HEK293 (cell line): ENCODE measurements around the gene TTC27.

ENCODE experiments used
- CTCF ChIA-PET: fragments of 350-600 bp; formaldehyde crosslinking; extraction: SDS; loops from one replicate; lab custom pipeline; 2021; ENCODE audit warnings: antibody characterized with exemption; lab: Yijun Ruan, JAX
- POLR2A ChIA-PET: fragments of 300-600 bp; formaldehyde crosslinking; extraction: SDS; loops from one replicate; lab custom pipeline; 2020; ENCODE audit warnings: antibody characterized with exemption, inconsistent platforms; lab: Yijun Ruan, JAX
- H3K27ac ChIP-seq: fragments of 200-500 bp; sonication (Bioruptor generic); 2 replicates; pipeline ENCODE4 v1.5.1; 2014; ENCODE audit warnings: low read depth, low read length, control low read depth, inconsistent platforms; ENCODE audit errors: extremely low read depth
- H3K36me3 ChIP-seq, 2 experiments: fragments of 200-500 bp in 1 of 2; sonication (Bioruptor generic) in 1 of 2; 1 replicate in 1 of 2; 2 replicates in 1 of 2; pipeline ENCODE4 v1.5.1; 2014 to 2017; ENCODE audit warnings: inconsistent platforms in 2 of 2, low read length in 2 of 2; ENCODE audit not compliant: control insufficient read depth in 2 of 2, insufficient read depth in 1 of 2
- H3K4me1 ChIP-seq: fragments of 200-500 bp; sonication (Bioruptor generic); 2 replicates; pipeline ENCODE4 v1.5.1; 2014; ENCODE audit warnings: mild to moderate bottlenecking, low read length, inconsistent platforms; ENCODE audit not compliant: control insufficient read depth, insufficient read depth
- H3K4me3 ChIP-seq: 2 replicates; pipeline ENCODE4 v1.5.1; 2011; ENCODE audit warnings: low read depth, mild to moderate bottlenecking, control low read depth, low read length, moderate library complexity
- H3K9me3 ChIP-seq: fragments of 200-500 bp; sonication (Bioruptor generic); 2 replicates; pipeline ENCODE4 v1.5.1; 2014; ENCODE audit warnings: low read depth, low read length, inconsistent platforms; ENCODE audit not compliant: control insufficient read depth, insufficient read depth
- BCL11B ChIP-seq: fragments of 450-650 bp; formaldehyde crosslinking; IDR thresholded peaks from 2 replicates; pipeline ENCODE4 v1.5.1; 2016; ENCODE audit warnings: low read depth, missing biosample characterization, missing genetic modification characterization
- KLF8 ChIP-seq: fragments of 450-650 bp; formaldehyde crosslinking; IDR thresholded peaks from 2 replicates; pipeline ENCODE4 v1.5.1; 2016; ENCODE audit warnings: missing biosample characterization, missing genetic modification characterization
- PRDM1 ChIP-seq: fragments of 450-650 bp; formaldehyde crosslinking; IDR thresholded peaks from 2 replicates; pipeline ENCODE4; 2016; ENCODE audit warnings: missing biosample characterization, missing genetic modification characterization
- SETDB1 ChIP-seq: IDR thresholded peaks from one replicate; pipeline ENCODE4 v1.6.1; 2017; ENCODE audit warnings: mild to moderate bottlenecking, low read length, moderate library complexity, mixed read lengths; ENCODE audit not compliant: insufficient read length
- YY1 ChIP-seq: fragments of 450-650 bp; formaldehyde crosslinking; IDR thresholded peaks from 2 replicates; pipeline ENCODE4 v1.5.1; 2018; ENCODE audit warnings: missing biosample characterization, missing genetic modification characterization
- YY2 ChIP-seq: fragments of 450-650 bp; formaldehyde crosslinking; IDR thresholded peaks from 2 replicates; pipeline ENCODE4 v1.5.1; 2016; ENCODE audit warnings: missing biosample characterization, missing genetic modification characterization
- ZFHX2 ChIP-seq: fragments of 450-650 bp; formaldehyde crosslinking; conservative IDR thresholded peaks from 2 replicates; pipeline ENCODE4 v1.5.1; 2016; ENCODE audit warnings: missing biosample characterization, missing genetic modification characterization
- ZFP3 ChIP-seq: fragments of 450-650 bp; formaldehyde crosslinking; IDR thresholded peaks from 2 replicates; pipeline ENCODE4 v1.5.1; 2016; ENCODE audit warnings: low read depth, missing biosample characterization, missing genetic modification characterization
- ZFP37 ChIP-seq: fragments of 450-650 bp; formaldehyde crosslinking; IDR thresholded peaks from 2 replicates; pipeline ENCODE4 v1.5.1; 2016; ENCODE audit warnings: missing biosample characterization, missing genetic modification characterization
- ZNF146 ChIP-seq: fragments of 450-650 bp; formaldehyde crosslinking; IDR thresholded peaks from 2 replicates; pipeline ENCODE4 v1.5.1; 2016; ENCODE audit warnings: missing biosample characterization, missing genetic modification characterization
- ZNF169 ChIP-seq: fragments of 450-650 bp; formaldehyde crosslinking; IDR thresholded peaks from 2 replicates; pipeline ENCODE4 v1.5.1; 2016; ENCODE audit warnings: missing biosample characterization, missing genetic modification characterization
- ZNF174 ChIP-seq: fragments of 450-650 bp; formaldehyde crosslinking; IDR thresholded peaks from 2 replicates; pipeline ENCODE4 v1.5.0; 2017; ENCODE audit warnings: missing biosample characterization, mild to moderate bottlenecking, missing genetic modification characterization
- ZNF19 ChIP-seq: fragments of 450-650 bp; formaldehyde crosslinking; IDR thresholded peaks from 2 replicates; pipeline ENCODE4; 2016; ENCODE audit warnings: missing biosample characterization, missing genetic modification characterization, low read depth
- ZNF354C ChIP-seq: fragments of 450-650 bp; formaldehyde crosslinking; IDR thresholded peaks from 2 replicates; pipeline ENCODE4 v1.5.1; 2016; ENCODE audit warnings: missing biosample characterization, missing genetic modification characterization, low read depth, borderline replicate concordance
- ZNF501 ChIP-seq: fragments of 450-650 bp; formaldehyde crosslinking; IDR thresholded peaks from 2 replicates; pipeline ENCODE4 v1.5.1; 2016; ENCODE audit warnings: missing biosample characterization, missing genetic modification characterization
- ZNF544 ChIP-seq: fragments of 450-650 bp; formaldehyde crosslinking; IDR thresholded peaks from 2 replicates; pipeline ENCODE4 v1.5.0; 2017; ENCODE audit warnings: missing biosample characterization, missing genetic modification characterization
- ZNF792 ChIP-seq: fragments of 450-650 bp; formaldehyde crosslinking; IDR thresholded peaks from 2 replicates; pipeline ENCODE4 v1.5.1; 2016; ENCODE audit warnings: missing biosample characterization, missing genetic modification characterization
- TF ChIP-seq, protein P1 (sequence below): fragments of 450-650 bp; formaldehyde crosslinking; IDR thresholded peaks from 2 replicates; pipeline ENCODE4 v1.5.1; 2016; ENCODE audit warnings: missing biosample characterization, missing genetic modification characterization
- TF ChIP-seq, protein P2 (sequence below): fragments of 450-650 bp; formaldehyde crosslinking; IDR thresholded peaks from 2 replicates; pipeline ENCODE4 v1.5.0; 2017; ENCODE audit warnings: missing biosample characterization, missing genetic modification characterization, borderline replicate concordance
- TF ChIP-seq, protein P3 (sequence below): fragments of 450-650 bp; formaldehyde crosslinking; IDR thresholded peaks from 2 replicates; pipeline ENCODE4 v1.5.1; 2016; ENCODE audit warnings: missing biosample characterization, missing genetic modification characterization
- TF ChIP-seq, protein P4 (sequence below): fragments of 450-650 bp; formaldehyde crosslinking; IDR thresholded peaks from 2 replicates; pipeline ENCODE4 v1.5.1; 2016; ENCODE audit warnings: missing biosample characterization, missing genetic modification characterization

TTC27 gene

DNA sequence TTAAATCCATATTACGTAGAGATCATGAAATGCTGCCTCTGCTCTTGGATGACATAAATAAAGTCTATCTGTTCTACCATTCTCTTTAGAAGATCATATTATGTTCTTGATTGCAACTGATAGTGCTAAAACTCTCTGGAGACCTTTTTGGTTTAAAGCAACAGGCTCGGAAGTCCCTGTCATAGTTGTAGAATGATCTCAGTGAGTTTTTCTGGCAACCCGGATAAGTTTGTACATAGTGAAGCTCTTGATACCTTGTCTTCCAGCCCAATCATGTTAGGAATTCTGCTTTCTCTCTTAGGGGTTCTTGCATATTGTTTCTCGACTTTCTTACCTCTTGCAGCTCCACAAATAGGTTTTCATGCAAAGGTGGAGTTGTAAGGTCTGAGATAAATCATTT is 156.1 kb downstream of the TTC27 start:
- H3K4me3 ChIP-seq, result no peak overlapping the region
- no peak overlapping the region for H3K27ac ChIP-seq
- CTCF ChIA-PET, result interaction anchor here (0.6 to 1.2 kb wide), 5 partner anchors 10 to 377 kb away, joined by 3 to 6 read pairs (median 3); no protein-coding TSS in a partner anchor
- no peak for TF ChIP-seq ZNF146 (tag by site-specific recombination)
- TF ChIP-seq ZNF19 (tag by site-specific recombination), result no peak
- no peak for TF ChIP-seq ZFHX2 (tag by site-specific recombination)
- TF ChIP-seq ZNF792 (tag by site-specific recombination), result no peak
- TF ChIP-seq ZFP37 (tag by site-specific recombination), result no peak
- no peak for TF ChIP-seq YY2
- peaks cover 0 to 3% of the 10 kb centered on the region in 2 experiments; a peak in 2 of 3 replicates for H3K36me3 ChIP-seq
- H3K4me1 ChIP-seq, result no peaks in the 10 kb centered on the region
- POLR2A ChIA-PET, result no interaction called here
- H3K9me3 ChIP-seq, result no peaks in the 10 kb centered on the region; the same call in 1 of the 2 replicates

DNA sequence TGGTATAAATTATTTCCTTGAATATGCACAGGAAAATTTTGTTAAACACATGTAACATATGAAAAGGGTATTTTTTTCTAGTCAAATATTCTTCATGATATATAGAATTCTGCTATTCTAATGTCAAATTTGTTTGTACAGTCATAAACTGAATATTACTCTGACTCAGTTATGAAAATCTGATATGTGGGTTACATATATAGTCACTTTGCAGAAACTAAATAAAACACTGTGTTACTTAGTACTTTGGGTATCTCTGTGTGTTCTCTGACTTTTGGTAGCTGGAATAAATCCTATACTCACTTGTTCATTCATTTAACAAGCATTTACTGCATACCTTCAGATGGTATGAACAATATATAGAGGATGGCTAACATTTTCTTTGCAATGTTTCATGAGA is 159.4 kb downstream of the TTC27 start:
- TF ChIP-seq ZFP3 (no peak), ZNF354C (tag by site-specific recombination) (no peak), SETDB1 (no peak), ZNF501 (no peak), ZNF174 (tag by site-specific recombination) (no peak)
- TF ChIP-seq, protein P1, sequence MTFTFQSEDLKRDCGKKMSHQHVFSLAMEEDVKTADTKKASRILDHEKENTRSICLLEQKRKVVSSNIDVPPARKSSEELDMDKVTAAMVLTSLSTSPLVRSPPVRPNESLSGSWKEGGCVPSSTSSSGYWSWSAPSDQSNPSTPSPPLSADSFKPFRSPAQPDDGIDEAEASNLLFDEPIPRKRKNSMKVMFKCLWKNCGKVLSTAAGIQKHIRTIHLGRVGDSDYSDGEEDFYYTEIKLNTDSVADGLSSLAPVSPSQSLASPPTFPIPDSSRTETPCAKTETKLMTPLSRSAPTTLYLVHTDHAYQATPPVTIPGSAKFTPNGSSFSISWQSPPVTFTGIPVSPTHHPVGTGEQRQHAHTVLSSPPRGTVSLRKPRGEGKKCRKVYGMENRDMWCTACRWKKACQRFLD (tag by site-specific recombination), result no peak
- TF ChIP-seq, all 188 proteins: peak for 0
- ChIA-PET CTCF (interaction anchor here (0.6 to 1.0 kb wide), 3 partner anchors 12 to 796 kb away, joined by 3 to 4 read pairs (median 3); no protein-coding TSS in a partner anchor), POLR2A (no interaction called here)
- Histone ChIP-seq H3K27ac (no peak overlapping the region), H3K4me1 (no peaks in the 10 kb centered on the region), H3K4me3 (no peak overlapping the region), H3K36me3 (peaks cover 0 to 3% of the 10 kb centered on the region in 2 experiments; a peak in 1 of 3 replicates), H3K9me3 (no peaks in the 10 kb centered on the region)

DNA sequence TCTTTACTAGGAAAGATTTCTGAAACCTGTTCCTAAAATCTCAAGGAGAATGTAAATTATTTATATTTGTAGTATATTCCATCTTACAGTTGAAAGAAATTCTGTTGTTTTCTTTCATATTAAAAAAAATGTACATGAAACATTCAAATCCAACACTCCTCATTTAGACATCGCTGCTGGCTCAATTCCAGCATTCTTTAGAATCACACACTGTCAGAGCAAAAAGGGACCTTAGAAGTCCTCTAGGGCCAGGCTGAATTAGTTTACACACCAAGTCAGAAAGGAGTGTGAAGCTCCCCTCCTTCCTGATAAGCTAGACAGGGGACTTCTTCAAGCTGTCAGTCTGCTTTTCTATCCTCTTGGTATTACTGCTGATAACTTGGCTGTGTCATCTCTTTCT is 160.3 kb downstream of the TTC27 start:
- no peak for TF ChIP-seq BCL11B (tag by site-specific recombination)
- TF ChIP-seq, protein P2, sequence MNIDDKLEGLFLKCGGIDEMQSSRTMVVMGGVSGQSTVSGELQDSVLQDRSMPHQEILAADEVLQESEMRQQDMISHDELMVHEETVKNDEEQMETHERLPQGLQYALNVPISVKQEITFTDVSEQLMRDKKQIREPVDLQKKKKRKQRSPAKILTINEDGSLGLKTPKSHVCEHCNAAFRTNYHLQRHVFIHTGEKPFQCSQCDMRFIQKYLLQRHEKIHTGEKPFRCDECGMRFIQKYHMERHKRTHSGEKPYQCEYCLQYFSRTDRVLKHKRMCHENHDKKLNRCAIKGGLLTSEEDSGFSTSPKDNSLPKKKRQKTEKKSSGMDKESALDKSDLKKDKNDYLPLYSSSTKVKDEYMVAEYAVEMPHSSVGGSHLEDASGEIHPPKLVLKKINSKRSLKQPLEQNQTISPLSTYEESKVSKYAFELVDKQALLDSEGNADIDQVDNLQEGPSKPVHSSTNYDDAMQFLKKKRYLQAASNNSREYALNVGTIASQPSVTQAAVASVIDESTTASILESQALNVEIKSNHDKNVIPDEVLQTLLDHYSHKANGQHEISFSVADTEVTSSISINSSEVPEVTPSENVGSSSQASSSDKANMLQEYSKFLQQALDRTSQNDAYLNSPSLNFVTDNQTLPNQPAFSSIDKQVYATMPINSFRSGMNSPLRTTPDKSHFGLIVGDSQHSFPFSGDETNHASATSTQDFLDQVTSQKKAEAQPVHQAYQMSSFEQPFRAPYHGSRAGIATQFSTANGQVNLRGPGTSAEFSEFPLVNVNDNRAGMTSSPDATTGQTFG (tag by site-specific recombination), result no peak
- Histone ChIP-seq H3K4me1 (no peaks in the 10 kb centered on the region), H3K36me3 (peaks cover 0 to 2% of the 10 kb centered on the region in 2 experiments; a peak in 1 of 3 replicates), H3K27ac (no peak overlapping the region), H3K9me3 (no peaks in the 10 kb centered on the region), H3K4me3 (no peak overlapping the region)
- POLR2A ChIA-PET, result no interaction called here
- CTCF ChIA-PET, result interaction anchor here (0.9 kb wide), 1 partner anchor 106 kb away, joined by 3 read pairs; no protein-coding TSS in a partner anchor

DNA sequence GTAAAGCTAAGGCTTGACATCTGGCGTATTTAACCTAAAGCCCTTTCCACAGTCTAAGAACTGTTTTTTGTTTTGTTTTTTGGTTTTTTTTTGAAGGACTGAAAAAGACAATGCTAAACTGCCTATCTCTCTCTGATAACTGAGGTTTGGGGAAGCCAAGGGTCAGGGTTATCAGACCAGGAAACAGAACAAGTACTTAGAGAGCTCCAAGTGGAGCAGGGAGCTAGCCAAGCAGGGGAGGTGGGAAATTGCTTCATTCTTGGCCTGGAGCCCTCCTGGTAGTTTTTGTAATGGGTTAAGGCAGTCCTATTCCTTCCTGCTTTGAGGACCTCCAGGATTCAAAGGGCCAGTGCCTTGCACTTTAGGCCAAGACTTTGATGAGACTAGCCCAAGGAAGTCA is 164.6 kb downstream of the TTC27 start:
- Histone ChIP-seq H3K36me3 (no peaks in the 10 kb centered on the region), H3K4me1 (no peaks in the 10 kb centered on the region), H3K9me3 (no peaks in the 10 kb centered on the region), H3K4me3 (no peak overlapping the region), H3K27ac (no peak overlapping the region)
- ChIA-PET POLR2A (no interaction called here), CTCF (interaction anchor here (0.6 kb wide), 1 partner anchor 608 kb away, joined by 3 read pairs; no protein-coding TSS in a partner anchor)
- TF ChIP-seq, protein P3, sequence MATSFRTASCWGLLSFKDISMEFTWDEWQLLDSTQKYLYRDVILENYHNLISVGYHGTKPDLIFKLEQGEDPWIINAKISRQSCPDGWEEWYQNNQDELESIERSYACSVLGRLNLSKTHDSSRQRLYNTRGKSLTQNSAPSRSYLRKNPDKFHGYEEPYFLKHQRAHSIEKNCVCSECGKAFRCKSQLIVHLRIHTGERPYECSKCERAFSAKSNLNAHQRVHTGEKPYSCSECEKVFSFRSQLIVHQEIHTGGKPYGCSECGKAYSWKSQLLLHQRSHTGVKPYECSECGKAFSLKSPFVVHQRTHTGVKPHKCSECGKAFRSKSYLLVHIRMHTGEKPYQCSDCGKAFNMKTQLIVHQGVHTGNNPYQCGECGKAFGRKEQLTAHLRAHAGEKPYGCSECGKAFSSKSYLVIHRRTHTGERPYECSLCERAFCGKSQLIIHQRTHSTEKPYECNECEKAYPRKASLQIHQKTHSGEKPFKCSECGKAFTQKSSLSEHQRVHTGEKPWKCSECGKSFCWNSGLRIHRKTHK (tag by site-specific recombination), result no peak
- TF ChIP-seq KLF8, result no peak
- TF ChIP-seq, protein P4, sequence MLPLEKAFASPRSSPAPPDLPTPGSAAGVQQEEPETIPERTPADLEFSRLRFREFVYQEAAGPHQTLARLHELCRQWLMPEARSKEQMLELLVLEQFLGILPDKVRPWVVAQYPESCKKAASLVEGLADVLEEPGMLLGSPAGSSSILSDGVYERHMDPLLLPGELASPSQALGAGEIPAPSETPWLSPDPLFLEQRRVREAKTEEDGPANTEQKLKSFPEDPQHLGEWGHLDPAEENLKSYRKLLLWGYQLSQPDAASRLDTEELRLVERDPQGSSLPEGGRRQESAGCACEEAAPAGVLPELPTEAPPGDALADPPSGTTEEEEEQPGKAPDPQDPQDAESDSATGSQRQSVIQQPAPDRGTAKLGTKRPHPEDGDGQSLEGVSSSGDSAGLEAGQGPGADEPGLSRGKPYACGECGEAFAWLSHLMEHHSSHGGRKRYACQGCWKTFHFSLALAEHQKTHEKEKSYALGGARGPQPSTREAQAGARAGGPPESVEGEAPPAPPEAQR (tag by site-specific recombination), result no peak
- no peak for TF ChIP-seq PRDM1 (tag by site-specific recombination)
- no peak for TF ChIP-seq ZNF544 (tag by site-specific recombination)
- no peak for TF ChIP-seq YY1 (tag by site-specific recombination)
- no peak for TF ChIP-seq SETDB1
- TF ChIP-seq ZNF169, result no peak
